ENCODE measurements around the gene CALM1.

GRCh38 chr14:90388982-90389381 is 7.8 kb upstream of the CALM1 start:
- TF ChIP-seq CTCF (IDR thresholded peaks at IDR 0.05; ENCODE audit: poor library complexity) (no peak), EZH2phosphoT487 (IDR thresholded peaks at IDR 0.05; ENCODE audit: low read depth, severe bottlenecking, unreplicated experiment) (no peak)

All from hepatocyte (in vitro differentiated cells).